Stimulated activated CD4-positive, alpha-beta T cell treated with anti-CD3 and anti-CD28 coated beads, Interleukin-1b, Interleukin-23, amount 100 ng/mL, for 1 hour (primary cell): ENCODE data around the gene LIMCH1.
"Not testable (repeated sequence)": the region's sequence is repeated elsewhere in the genome, so short reads cannot be mapped to it uniquely, and the experiment has no call there.

Experiments
- DNase-seq, 2 donors: peaks; one replicate each; pipeline ENCODE4 v3.0.0-alpha.2; 2020; ENCODE audit warnings: low read depth in 2 of 2

LIMCH1 gene

DNA sequence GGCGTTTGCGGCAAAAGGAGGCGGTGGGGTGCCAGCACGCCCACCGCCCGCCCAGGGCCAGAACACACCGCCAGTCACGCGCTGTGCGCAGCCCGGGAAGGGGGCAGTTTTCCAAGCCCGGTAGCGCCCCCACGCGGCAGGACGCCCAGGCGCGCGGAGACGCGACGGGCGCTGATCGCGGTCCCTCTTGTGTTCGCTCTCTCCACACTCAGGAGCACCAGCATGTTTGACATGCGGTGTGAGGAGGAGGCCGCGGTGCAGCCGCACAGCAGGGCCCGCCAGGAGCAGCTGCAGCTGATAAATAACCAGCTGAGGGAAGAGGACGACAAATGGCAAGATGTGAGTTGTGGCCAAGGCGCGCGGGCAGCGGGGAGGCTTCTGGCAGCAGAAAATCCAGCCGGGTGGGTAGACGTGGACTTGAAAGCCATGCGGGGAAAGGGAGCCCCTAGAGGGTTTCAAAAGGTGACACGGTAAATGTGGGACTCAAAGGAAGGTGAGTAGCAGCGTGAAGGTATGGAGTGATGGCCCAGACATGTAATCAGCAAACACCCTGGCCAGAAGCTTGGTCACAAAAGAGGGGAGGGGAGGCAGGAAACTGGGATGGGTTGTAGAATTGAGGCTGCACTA lies 106.4 kb downstream of the LIMCH1 start:
- no peak for DNase-seq

DNA sequence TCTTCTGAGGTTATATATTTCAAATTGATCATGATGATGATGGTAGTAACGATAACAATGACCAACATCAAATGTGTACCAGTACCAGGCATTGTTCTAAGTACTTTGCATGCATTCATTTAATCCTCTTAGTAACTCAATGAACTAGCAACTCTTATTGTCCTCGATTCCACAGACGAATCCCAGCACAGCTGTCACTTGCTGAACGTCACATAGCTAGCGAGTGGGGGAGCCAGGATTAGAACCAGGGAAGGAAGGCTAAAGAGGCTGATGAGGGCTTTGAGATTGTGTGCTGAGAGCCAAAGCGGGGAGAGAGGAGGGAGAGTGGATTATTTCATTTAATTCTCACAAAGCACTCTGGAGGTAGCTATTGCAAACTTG lies 106.9 kb downstream of the LIMCH1 start:
- DNase-seq: no peak

DNA sequence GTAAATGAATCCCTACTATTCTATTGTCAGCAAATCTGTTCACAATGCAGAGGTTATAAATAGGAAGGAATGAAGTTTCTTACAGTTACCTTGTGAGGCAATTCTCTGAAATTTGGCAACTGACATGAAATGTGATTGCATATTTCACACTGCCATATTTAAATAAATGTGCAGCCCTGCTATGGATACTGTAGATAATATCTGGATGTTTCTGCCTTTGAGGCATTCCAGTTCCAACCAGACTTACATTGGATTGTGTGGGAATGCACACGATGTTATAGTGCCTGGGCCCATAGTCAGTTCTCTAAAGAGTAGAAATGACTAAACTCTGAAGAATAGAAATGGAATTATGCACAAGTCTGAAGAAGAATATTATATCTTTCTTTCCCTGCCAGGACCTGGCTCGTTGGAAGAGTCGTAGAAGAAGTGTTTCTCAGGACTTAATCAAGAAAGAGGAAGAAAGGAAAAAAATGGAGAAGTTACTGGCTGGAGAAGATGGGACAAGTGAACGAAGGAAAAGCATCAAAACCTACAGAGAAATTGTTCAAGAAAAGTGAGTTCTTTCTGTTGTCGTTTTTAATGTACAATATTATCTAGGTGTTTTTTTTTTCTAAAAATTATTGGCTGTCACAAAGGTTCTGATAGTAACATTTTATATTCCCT lies 107.9 kb downstream of the LIMCH1 start:
- DNase-seq: no peak

DNA sequence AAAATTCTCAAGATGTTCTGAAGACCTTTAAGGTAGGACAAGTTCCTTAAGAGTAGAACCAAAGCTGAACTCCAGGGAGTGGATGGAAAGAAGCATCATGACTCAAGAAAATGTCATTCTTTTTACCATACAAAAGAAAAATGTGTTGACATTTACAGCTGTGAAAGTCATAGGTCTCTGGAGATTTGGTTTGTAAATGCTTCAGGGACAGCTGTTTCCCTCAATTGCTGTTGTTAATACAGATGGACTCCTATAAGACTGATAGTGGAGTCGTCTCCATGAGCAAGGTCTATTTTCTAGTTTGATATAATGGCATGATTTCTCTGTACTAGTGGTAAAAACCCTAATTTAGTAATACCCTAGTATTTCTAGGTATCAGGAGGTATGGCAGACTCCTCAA lies 108.9 kb downstream of the LIMCH1 start:
- no peak for DNase-seq

GRCh38 chr4:41647383-41647782 lies 109.4 kb downstream of the LIMCH1 start:
- no peak for DNase-seq

DNA sequence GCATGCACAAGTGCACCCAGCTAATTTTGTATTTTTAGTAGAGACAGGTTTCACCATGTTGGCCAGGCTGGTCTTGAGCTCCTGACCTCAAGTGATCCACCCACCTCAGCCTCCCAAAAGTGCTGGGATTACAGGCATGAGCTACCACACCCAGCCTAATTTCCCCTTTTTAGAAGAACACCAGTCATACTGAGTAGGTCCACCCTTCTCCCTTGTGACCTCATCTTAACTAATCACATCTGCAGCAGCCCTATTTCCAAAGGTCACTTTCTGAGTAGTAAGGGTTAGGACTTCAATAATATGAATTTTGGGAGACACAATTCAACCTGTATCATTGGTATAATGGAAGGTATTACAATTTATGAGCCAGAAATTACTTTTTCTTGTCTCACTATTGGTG lies 113.2 kb downstream of the LIMCH1 start:
- not testable (repeated sequence) for DNase-seq

DNA sequence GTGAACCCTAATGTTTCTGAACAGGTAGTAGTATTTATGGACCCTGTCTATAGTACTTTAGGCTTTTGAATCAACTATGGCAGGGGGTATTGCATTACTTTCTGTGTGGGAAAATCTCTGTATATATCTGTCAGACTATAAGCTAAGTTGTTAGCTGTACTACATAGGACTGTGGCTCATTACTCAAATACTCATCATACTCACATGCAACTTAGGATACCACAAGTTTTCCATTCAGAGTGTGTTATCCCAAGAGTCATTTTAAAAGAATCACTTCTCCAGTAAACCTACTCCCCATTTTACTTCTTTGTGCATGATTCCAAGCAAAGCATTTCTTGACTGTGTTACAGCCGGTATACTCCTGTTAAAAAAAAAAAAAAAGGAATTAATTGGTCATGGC lies 115.0 kb downstream of the LIMCH1 start:
- DNase-seq: no peak

GRCh38 chr4:41653523-41653922 lies 115.6 kb downstream of the LIMCH1 start:
- no peak for DNase-seq

DNA sequence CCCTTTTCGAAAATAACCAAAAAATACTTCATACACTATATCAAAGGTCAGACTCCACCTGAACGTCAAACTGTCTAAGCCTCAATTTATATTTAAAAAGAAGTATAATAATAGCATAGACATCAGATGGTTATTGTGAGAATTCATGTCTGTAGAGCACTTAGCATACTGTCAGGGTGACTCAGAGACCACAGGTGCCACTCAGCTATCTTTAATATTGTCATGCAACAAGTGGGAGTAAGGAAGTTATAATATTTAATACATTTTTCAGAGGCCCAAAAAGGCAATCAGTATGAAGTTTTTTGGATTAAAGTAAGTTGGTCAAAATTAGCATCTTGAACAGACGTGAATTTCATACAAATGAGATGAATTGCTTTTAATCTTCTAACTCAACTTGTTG lies 117.2 kb downstream of the LIMCH1 start:
- DNase-seq: no peak

GRCh38 chr4:41656106-41656505 lies 118.1 kb downstream of the LIMCH1 start:
- no peak for DNase-seq

DNA sequence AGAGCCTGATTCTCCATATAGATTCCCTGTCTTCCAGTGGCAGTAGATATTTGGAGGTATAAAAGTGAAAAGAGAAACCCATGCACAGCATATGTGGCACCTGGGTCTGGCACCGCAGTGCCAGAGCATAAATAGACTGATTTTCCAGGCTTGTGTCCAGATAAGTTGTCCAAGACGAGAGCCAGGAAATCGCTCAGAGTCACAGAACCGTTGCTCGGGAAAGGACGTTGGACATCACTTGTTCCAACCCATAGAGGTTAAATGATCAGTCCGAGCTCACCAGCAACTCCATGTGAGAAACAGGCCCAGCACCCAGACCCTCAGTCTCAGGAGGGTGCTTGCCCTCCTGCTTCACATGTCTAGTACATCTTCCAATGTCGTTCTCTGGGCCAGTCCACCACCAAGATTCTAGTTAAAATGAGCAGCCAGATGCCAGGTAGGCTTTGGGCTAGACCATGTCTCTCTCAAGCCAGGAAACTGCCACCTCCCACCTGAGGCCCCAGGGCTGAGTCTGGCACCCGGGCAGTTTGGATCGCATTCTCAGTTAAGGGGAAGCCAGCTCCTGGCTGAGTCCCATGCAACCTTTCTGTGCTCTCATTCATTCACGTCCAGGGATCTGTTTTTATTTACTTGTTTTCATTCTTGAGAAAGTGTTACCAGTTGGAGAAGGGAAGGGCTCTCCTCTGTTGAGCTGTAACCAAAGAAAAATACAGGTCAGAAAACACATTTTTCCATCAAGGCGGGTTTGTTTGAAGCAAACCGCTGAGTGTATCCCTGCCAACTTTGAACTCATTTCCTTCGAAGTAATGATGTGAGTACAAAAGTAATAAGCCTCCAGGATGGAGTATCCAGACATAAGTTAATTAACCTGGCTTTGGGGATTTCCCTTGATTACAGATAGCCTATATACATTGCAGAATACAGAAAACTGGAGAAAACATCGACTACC lies 118.9 kb downstream of the LIMCH1 start:
- no peak for DNase-seq

- DNase-seq: no peak
Observed at GRCh38 chr4:41657561-41657960, 119.6 kb downstream of the LIMCH1 start.

DNA sequence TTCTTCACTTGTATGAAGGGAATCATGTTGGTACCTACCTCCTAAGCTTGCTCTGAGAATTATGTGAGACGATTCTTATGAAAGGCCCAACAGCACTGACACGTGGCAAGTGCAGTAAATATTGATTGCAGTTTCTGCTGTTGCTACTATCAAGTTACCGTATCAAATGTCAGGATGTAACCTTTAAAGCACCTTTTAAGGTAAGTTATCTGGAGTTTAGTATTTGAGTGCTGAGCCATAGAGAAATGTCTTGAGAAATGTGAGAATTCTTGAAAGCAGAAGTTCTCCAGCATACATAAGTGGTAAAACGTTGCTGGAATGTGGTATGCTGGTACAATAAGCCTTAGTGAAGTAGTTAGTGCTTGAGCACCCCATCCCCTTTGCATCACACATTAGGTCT lies 120.2 kb downstream of the LIMCH1 start:
- no peak for DNase-seq

GRCh38 chr4:41660352-41660751 lies 122.4 kb downstream of the LIMCH1 start:
- no peak for DNase-seq

DNA sequence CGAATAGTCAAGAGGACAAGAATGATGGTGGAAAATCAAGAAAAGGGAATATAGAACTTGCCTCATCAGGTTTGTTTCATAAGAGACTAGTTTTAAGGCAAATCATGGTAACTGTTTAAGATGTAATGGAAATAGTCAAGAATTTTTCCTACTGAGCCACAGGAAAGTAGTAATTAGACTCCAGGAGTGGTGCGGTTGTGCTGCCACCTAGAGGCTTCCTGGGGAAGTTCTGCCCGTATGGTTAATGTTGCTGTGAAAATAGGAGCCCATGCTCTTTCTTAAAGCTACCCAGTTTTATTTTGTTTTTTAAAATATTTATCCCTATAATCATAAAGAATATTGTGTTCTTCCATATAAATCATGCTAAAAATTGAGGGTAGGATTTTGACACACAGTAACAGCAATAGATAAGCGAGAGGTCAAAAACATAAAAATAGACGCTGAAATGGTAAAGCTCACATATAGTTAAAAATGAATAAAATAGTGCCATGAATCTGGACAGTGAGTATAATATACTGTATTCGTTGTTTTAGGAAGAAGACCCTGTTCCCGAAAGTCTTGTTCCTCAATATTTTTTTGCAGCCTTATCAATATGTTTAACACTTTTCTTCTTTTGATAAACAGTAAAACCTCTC lies 123.6 kb downstream of the LIMCH1 start:
- DNase-seq: peak in 1 of 2 donors; percentile 14

- no peak for DNase-seq
Observed at GRCh38 chr4:41665636-41666207, 127.8 kb downstream of the LIMCH1 start.

- DNase-seq: no peak
Observed at GRCh38 chr4:41668024-41668423, 130.1 kb downstream of the LIMCH1 start.

DNA sequence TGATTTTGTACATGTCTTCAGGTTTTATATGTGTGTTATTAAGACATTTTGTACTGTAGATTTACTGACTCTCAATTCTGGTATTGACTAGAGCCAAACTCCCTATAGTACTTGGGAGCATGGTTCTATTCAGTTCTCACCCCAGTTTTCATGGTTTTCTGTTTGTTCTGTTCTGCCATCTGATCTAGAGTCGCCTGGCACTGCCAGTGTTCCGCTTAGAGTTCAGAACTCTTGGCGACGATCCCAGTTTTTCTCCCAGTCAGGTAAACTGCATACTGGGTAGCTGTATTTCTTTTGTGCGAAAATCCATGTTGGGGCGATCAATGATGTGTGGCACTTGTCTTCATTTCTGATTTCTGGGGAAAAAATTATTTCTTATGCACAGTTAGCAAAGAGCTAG lies 132.6 kb downstream of the LIMCH1 start:
- no peak for DNase-seq

GRCh38 chr4:41670982-41671381 lies 133.0 kb downstream of the LIMCH1 start:
- no peak for DNase-seq

DNA sequence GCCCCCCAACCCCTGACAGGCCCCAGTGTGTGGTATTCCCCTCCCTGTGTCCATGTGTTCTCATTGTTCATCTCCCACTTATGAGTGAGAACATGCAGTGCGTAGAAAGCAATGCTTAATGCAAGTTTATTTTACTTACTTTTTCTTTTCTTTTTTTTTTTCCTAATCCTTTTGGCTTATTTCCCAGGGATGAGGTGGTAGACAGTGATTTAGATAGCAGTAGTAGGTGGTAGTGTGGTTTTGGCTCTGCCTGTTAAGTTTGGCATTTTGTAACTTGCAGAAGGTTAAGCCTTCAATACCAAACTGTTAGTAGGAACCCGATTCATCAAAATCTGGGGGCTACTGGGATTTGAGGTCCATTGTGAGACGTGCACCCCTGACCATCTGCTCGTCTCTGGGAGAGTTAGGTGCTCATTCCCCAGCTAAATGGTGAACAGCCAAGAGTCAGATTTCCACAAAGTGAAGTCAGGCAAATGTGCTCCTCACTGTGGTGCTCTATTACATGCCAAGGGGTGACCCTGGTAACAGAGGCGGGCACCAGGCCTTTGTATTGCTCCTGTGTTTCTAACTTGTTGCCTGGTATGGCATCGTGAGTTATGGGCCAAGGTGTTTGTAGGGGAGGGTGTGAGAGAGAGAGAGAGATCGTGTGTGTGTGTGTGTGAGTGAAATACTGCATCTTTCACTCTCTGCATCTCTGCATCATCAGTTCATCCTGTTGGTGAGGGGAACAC lies 140.3 kb downstream of the LIMCH1 start:
- DNase-seq: no peak

- no peak for DNase-seq
Observed at GRCh38 chr4:41678951-41679350, 141.0 kb downstream of the LIMCH1 start.
